T-helper 22 cell (primary cell): ENCODE measurements around the gene DDX28.
A peak's percentile ranks its signal among the peaks of the same experiment; 100 is the strongest.

Source experiments
- DNase-seq: peaks from one replicate; pipeline ENCODE4 v3.0.0-alpha.2; 2020; ENCODE audit warnings: low read depth

Gene DDX28

GRCh38 chr16:68022728-68023537 is at the start of gene DDX28, which contains the start of gene DUS2:
Gene DDX28 (minus strand): TSS chr16:68023232. CDS start chr16:68023202, 30 bp downstream.
Gene DUS2 (plus strand): TSS chr16:68023284. CDS start chr16:68038024, 14,740 bp downstream.
- peak; percentile 83 for DNase-seq

GRCh38 chr16:68072038-68072695 is 49.1 kb upstream of the DDX28 start:
- no peak for DNase-seq

- no peak for DNase-seq
These were observed 48.5 kb upstream of the DDX28 start for GRCh38 chr16:68071518-68071901.

- DNase-seq = no peak
These were observed 47.9 kb upstream of the DDX28 start for GRCh38 chr16:68070806-68071517.

- no peak for DNase-seq
These were observed 47.3 kb upstream of the DDX28 start for GRCh38 chr16:68070249-68070730.

- peak; percentile 29 for DNase-seq
These were observed 46.6 kb upstream of the DDX28 start for GRCh38 chr16:68069511-68070248.

- DNase-seq = no peak
These were observed 45.9 kb upstream of the DDX28 start for GRCh38 chr16:68068926-68069325.

DNA sequence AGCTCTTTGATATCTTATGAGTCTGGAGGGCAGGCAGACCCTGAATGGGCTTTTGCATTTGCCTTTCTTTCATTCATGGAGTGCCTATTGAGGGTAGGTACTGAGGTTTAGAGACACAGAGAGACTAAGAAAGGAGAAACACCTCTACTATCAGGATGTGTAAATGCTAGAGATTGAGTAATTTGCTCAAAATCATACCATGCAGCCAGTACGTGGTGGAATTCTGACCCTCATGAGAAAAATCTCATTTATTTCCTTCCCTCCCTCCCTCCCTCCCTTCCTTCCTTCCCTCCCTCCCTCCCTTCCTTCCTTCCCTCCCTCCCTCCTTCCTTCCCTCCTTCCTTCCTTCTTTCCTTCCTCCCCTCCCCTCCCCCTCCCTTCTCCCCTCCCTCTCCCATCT is 43.7 kb upstream of the DDX28 start:
- no peak for DNase-seq

GRCh38 chr16:68065716-68066305 is 42.8 kb upstream of the DDX28 start:
- DNase-seq = no peak

DNA sequence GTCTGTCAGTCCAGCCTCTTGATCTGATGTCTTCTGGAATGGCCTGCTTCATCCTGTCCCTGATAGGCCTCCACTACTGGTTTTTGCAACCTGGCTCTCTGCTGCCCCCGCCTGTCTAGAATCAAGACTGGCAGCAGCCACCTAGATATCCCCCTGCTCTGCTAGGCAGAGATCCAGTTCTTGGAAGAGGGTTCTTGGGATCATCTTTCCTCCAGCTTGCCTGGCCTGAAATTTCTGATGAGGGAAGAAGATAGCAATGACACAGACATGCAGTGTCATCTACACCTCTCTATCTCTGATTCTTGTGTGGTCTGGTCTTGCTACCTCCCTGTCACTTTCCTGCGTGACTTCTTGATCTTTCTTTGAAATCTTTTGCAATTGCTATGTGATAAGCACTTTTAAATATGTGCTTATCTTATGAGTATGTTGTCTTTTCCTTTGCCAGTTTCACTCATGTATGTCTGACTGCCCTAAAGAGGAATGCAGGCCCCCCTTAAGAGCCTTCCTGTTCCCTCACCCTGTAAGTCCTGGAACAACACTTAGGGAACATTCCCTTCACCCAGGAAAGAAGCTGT is 41.8 kb upstream of the DDX28 start:
- peak; percentile 32 for DNase-seq

DNA sequence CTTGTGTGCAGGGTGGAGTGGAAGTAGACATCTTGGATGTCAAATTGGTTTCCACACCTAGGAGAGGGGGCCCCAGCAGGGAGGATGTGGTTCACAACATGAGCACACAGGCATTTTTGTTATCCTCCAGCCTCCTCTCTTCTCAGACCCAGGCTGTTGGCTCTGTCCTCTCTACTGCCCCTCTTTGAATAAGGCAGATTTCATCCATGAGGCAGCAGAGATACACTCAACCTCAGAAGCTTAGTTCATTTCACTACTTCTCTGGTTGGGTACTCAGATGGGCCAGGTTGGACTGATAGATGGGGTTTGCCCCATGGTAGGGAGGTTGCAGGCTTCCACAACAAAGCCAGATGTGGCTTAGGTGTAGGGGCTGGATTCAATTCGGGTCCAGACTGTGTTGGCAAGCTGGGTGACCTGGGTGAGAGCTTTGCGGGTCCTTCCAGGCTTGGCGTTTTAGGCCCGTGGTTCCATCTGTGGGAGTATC is 39.9 kb upstream of the DDX28 start:
- no peak for DNase-seq

GRCh38 chr16:68061396-68061795 is 38.4 kb upstream of the DDX28 start:
- DNase-seq = no peak

DNA sequence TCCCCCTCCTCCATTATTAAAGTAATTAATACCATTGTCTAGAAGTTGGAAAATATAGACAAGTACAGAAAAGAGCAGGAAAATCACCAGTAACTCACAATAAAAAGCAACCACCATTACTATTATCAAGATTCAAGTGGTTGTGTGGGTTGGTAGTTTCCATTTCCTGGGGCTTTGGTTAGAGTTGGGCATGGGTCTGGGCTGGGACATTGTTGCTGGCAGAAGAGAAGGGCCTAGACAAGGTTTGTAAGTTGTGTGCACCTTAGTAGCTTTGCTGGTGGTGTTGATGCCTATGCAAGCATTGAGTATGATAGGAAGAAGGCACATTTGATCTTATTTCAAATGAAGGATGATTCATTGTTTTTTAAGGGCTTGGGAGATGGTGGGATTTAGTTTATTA is 36.8 kb upstream of the DDX28 start:
- DNase-seq = no peak

DNA sequence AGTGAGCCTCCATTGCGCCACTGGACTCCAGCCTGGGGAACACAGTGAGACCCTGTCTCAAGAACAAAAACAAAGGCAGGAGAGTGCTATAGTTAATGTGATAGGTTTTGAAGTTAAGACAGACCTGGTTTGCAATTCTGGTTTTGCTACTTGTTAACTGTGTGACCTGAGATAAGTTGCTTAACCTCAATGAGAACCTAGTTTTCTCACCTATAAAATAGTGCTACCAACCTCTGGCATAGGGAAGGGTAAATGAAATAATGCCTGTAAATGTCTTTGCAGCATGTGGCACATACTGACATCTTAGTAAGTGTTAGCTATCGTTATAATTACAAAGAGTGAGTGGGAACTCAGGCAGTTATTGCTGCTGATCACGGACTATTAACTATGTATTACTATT is 32.4 kb upstream of the DDX28 start:
- no peak for DNase-seq

DNA sequence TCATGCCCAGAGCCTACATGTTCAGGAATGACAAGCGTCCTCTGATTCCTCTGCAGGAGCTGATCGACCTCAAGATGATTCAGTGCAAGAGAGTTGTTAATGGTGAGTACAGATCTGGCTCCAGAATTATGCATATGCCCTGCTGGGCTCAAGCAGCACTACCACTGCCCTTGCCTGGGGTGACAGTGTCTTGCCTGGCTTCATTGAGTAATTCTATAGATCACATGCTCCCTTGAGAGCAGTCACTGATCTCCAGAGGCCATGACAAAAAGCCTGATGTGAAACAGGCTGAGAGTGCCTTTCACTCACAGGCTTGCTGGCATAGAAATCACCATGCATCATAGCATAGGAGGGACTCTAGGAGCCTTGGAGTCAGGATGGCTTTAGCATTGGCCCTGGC is 26.4 kb upstream of the DDX28 start:
- DNase-seq = no peak

DNA sequence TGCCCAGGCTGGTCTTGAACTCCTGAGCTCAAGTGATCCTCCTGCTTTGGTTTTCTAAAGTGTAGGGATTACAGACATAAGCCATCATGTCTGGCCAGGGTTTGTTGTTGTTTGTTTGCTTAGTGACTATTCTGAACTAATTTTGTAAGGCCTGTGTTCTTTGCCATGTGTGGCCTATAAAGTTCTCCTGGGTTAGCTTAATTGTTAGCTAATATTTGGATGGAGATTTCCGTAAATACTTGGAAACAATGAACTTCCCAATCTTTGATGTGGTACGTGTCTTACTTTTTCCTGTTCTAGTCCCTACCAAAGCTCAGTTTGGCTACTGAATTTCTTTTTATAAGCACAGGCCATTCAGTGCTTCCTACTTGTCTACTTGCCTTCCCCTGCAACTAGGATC is 25.0 kb upstream of the DDX28 start:
- DNase-seq = no peak

- no peak for DNase-seq
These were observed 23.1 kb upstream of the DDX28 start for GRCh38 chr16:68046106-68046505.

DNA sequence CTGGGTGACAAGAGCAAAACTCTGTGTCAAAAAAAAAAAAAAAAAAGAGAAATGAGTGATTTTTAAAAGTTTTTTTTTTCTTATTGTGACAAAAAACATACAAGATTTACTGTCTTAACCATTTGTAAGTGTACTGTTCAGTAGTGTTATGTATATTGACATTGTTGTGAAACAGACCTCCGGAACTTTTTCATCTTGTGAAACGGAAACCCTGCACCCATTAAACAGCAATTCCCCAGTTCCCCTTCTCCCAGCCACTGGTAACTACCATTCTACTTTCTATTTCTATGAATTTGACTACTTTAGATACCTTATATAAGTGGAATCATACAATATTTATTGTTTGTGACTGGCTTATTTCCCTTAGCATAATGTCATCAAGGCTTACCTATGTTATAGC is 18.8 kb upstream of the DDX28 start:
- DNase-seq = no peak

GRCh38 chr16:68040506-68041288 is 17.7 kb upstream of the DDX28 start:
- peak; percentile 66 for DNase-seq
